Activated naive CD8-positive, alpha-beta T cell treated with anti-CD3 and anti-CD28 coated beads, Interleukin-2, amount 50 U/mL, for 24 hours (primary cell): Measurements from ENCODE around the gene USP37.

Experiments used
- ATAC-seq: fragments of 150-1000 bp; cut with Tn5 transposase; one replicate; pipeline ENCODE4 v1.10.0; 2021
- DNase-seq: peaks from one replicate; pipeline ENCODE4 v3.0.0; 2021
- H3K27ac Mint-ChIP-seq: one replicate; pipeline ENCODE4 v1.8.0; 2021; ENCODE audit warnings: mild to moderate bottlenecking, mixed read lengths
- H3K27me3 Mint-ChIP-seq: one replicate; pipeline ENCODE4 v1.8.0; 2021; ENCODE audit warnings: mixed read lengths
- H3K36me3 Mint-ChIP-seq: one replicate; pipeline ENCODE4 v1.8.0; 2021; ENCODE audit warnings: low read depth, mixed read lengths
- H3K4me1 Mint-ChIP-seq: one replicate; pipeline ENCODE4 v1.8.0; 2021; ENCODE audit warnings: mixed read lengths
- H3K4me3 Mint-ChIP-seq: one replicate; pipeline ENCODE4 v1.8.0; 2021; ENCODE audit warnings: mild to moderate bottlenecking, moderate library complexity, mixed read lengths
- H3K9me3 Mint-ChIP-seq: one replicate; pipeline ENCODE4 v1.8.0; 2021; ENCODE audit warnings: mixed read lengths

Gene USP37

DNA sequence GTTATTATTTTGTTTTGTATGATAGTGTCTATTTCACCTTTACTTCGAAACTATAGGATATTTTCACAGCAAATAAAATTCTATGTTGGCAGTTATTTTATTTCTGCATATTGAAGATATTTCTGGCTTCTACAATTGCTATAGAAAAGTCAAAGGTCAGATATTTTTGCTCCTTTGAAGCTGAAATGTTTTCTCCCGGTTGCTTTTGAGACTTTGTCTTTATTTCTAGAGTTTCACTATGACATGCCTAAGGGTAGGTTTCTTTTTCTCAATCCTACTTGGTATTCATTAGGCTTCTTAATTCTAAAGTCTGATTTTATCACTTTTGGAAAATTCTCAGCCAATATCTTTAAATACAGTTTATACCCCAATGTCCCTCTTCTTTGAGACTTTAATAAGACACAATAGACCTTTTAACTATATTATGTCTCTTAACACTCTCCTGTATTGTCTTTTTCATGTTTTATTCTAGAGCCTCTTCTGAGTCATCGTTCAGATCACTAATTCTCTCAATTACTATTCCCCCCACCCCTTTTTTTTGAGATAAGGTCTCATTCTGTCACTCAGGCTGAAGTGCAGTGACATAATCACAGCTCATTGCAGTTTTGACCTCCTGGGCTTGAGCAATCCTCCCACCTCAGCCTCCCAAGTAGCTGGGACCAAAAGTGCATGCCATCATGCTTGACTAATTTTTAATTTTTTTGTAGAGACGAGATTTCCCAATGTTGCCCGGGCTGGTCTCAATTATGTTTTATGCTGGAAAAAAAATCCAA is 50.5 kb downstream of the USP37 start:
- no peak for ATAC-seq
- H3K27ac Mint-ChIP-seq, result peak overlapping the region; percentile 11
- H3K27me3 Mint-ChIP-seq, result no peaks in the 10 kb centered on the region

DNA sequence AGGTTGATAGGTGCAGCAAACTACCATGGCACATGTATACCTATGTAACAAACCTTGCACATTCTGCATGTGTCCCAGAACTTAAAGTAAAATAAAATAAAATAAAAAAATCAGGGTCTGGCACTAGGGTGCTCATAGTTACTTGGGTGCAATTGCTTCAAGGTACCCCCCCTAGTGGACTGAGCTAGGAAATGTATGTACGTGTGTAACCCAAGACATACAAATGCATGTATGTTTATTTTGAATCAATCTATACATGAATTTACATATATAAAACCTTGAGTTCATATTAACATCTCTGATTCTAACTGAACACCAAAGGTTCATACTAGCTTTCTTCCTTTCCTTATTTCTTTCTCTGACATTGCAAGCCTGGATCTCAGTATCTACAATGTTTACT is 51.5 kb downstream of the USP37 start:
- peaks cover 16% of the 10 kb centered on the region for H3K4me1 Mint-ChIP-seq
- DNase-seq, result no peak
- H3K4me3 Mint-ChIP-seq, result no peak overlapping the region
- H3K9me3 Mint-ChIP-seq, result no peaks in the 10 kb centered on the region
- H3K27me3 Mint-ChIP-seq, result no peaks in the 10 kb centered on the region
- H3K36me3 Mint-ChIP-seq, result peaks cover 38% of the 10 kb centered on the region
- H3K27ac Mint-ChIP-seq, result no peak overlapping the region
- peak; percentile 61 for ATAC-seq

More for the DNA sequence above, 50.5 kb downstream of the USP37 start:
- peaks cover 39% of the 10 kb centered on the region for H3K36me3 Mint-ChIP-seq
- no peaks in the 10 kb centered on the region for H3K9me3 Mint-ChIP-seq
- peaks cover 16% of the 10 kb centered on the region for H3K4me1 Mint-ChIP-seq
- no peak for DNase-seq
- H3K4me3 Mint-ChIP-seq, result no peak overlapping the region

DNA sequence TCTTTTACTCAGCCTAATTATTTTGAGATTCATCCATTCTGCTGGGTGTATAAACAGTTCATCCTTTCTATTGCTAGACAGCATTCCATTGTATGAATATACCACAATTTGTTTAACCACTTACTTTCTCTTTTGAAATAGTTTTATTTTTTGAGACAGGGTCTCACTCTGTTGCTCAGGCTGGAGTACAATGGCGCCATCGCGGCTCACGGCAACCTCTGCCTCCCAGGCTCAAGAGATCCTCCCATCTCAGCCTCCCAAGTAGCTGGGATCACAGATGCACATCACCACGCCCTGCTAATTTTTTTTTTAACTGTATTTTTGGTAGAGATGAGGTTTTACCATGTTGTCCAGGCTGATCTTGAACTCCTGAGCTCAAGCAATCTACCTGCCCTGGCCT is 54.5 kb downstream of the USP37 start:
- H3K27me3 Mint-ChIP-seq, result no peaks in the 10 kb centered on the region
- no peak for ATAC-seq
- H3K4me1 Mint-ChIP-seq, result peaks cover 14% of the 10 kb centered on the region
- H3K27ac Mint-ChIP-seq, result no peak overlapping the region
- peaks cover 32% of the 10 kb centered on the region for H3K36me3 Mint-ChIP-seq
- H3K4me3 Mint-ChIP-seq, result no peak overlapping the region
- no peaks in the 10 kb centered on the region for H3K9me3 Mint-ChIP-seq
- DNase-seq, result no peak

- ATAC-seq, result no peak
- Mint-ChIP-seq H3K27ac (no peak overlapping the region), H3K4me3 (no peak overlapping the region)
Measured at GRCh38 chr2:218508299-218508698, 59.9 kb downstream of the USP37 start.

GRCh38 chr2:218505754-218506371 is 62.3 kb downstream of the USP37 start:
- H3K9me3 Mint-ChIP-seq, result no peaks in the 10 kb centered on the region
- DNase-seq, result no peak
- H3K4me3 Mint-ChIP-seq, result no peak overlapping the region
- no peak overlapping the region for H3K27ac Mint-ChIP-seq
- no peaks in the 10 kb centered on the region for H3K4me1 Mint-ChIP-seq
- H3K36me3 Mint-ChIP-seq, result peaks cover 41% of the 10 kb centered on the region
- H3K27me3 Mint-ChIP-seq, result no peaks in the 10 kb centered on the region
- no peak for ATAC-seq

More at GRCh38 chr2:218508299-218508698, 59.9 kb downstream of the USP37 start:
- no peaks in the 10 kb centered on the region for H3K4me1 Mint-ChIP-seq
- H3K27me3 Mint-ChIP-seq, result no peaks in the 10 kb centered on the region
- DNase-seq, result no peak
- H3K9me3 Mint-ChIP-seq, result no peaks in the 10 kb centered on the region
- peaks cover 36% of the 10 kb centered on the region for H3K36me3 Mint-ChIP-seq

- no peak for ATAC-seq
- no peak for DNase-seq
- Mint-ChIP-seq H3K27me3 (no peaks in the 10 kb centered on the region), H3K4me1 (no peaks in the 10 kb centered on the region), H3K4me3 (no peak overlapping the region), H3K9me3 (no peaks in the 10 kb centered on the region), H3K27ac (no peak overlapping the region), H3K36me3 (peaks cover 32% of the 10 kb centered on the region)
Measured at GRCh38 chr2:218501665-218502064, 66.5 kb downstream of the USP37 start.

DNA sequence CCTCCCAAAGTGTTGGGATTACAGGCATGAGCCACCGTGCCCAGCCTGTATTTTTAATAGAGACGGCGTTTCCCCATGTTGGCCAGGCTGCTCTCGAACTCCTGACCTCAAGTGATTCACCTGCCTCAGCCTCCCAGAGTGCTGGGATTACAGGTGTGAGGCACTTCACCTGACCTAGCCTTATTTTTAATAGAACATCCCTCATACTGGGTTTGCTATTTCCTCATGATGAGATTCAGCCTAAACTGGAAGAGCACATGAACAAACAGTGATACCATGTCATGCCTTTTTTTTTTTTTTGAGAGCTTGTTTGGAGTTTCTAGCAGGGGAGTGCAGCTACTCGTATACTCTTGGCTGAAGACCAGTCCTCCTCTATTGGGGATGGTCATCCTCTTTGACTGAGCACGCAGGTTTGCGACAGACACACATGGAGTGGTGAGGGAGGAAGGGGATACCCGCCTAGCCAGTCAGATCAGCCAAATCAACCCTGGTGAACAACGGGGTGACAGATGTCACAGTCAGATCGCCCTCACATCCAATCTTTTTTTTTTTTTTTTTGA is 67.6 kb downstream of the USP37 start:
- no peak for DNase-seq
- Mint-ChIP-seq H3K27ac (no peak overlapping the region), H3K36me3 (peaks cover 28% of the 10 kb centered on the region), H3K9me3 (no peaks in the 10 kb centered on the region), H3K4me1 (no peaks in the 10 kb centered on the region), H3K4me3 (no peak overlapping the region), H3K27me3 (no peaks in the 10 kb centered on the region)
- no peak for ATAC-seq

GRCh38 chr2:218485986-218486667 is 82.0 kb downstream of the USP37 start:
- Mint-ChIP-seq H3K4me3 (no peak overlapping the region), H3K27ac (no peak overlapping the region), H3K27me3 (no peaks in the 10 kb centered on the region), H3K36me3 (peaks cover 52% of the 10 kb centered on the region), H3K9me3 (no peaks in the 10 kb centered on the region), H3K4me1 (peaks cover 14% of the 10 kb centered on the region)
- ATAC-seq (no peak), DNase-seq (no peak)

DNA sequence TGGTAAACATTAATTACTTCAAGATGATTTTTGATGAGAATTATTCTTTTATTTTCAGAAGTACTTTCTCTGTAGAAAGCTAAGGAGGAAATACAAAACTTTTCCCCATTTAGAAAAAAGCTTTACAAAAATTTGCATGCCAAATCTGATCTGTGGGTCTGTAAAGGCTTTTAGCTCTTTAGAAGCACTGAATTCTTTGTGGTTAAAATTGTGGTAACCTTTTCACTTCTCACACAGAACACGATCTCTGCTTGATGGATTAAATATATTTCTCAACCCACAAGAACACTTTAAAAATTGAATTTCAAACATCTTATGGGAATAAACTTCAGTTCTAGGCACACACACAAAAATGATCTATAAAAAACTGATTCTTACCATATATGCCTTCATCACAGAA is 85.5 kb downstream of the USP37 start:
- Mint-ChIP-seq H3K27me3 (no peaks in the 10 kb centered on the region), H3K9me3 (no peaks in the 10 kb centered on the region), H3K4me3 (no peak overlapping the region), H3K4me1 (peaks cover 14% of the 10 kb centered on the region), H3K27ac (peak overlapping the region; percentile 16), H3K36me3 (peaks cover 52% of the 10 kb centered on the region)
- ATAC-seq (no peak), DNase-seq (no peak)

- no peak overlapping the region for H3K27ac Mint-ChIP-seq
- H3K9me3 Mint-ChIP-seq, result no peaks in the 10 kb centered on the region
- peaks cover 43% of the 10 kb centered on the region for H3K36me3 Mint-ChIP-seq
- ATAC-seq, result no peak
- H3K4me3 Mint-ChIP-seq, result no peak overlapping the region
- H3K27me3 Mint-ChIP-seq, result no peaks in the 10 kb centered on the region
- DNase-seq, result no peak
- peaks cover 14% of the 10 kb centered on the region for H3K4me1 Mint-ChIP-seq
Measured at GRCh38 chr2:218479595-218479994, 88.6 kb downstream of the USP37 start.

GRCh38 chr2:218478544-218478943 is 89.6 kb downstream of the USP37 start:
- ATAC-seq (no peak), DNase-seq (no peak)
- no peak overlapping the region for H3K27ac Mint-ChIP-seq
- H3K9me3 Mint-ChIP-seq, result no peaks in the 10 kb centered on the region
- peaks cover 10% of the 10 kb centered on the region for H3K4me1 Mint-ChIP-seq
- peaks cover 47% of the 10 kb centered on the region for H3K36me3 Mint-ChIP-seq
- H3K4me3 Mint-ChIP-seq, result no peak overlapping the region
- no peaks in the 10 kb centered on the region for H3K27me3 Mint-ChIP-seq

DNA sequence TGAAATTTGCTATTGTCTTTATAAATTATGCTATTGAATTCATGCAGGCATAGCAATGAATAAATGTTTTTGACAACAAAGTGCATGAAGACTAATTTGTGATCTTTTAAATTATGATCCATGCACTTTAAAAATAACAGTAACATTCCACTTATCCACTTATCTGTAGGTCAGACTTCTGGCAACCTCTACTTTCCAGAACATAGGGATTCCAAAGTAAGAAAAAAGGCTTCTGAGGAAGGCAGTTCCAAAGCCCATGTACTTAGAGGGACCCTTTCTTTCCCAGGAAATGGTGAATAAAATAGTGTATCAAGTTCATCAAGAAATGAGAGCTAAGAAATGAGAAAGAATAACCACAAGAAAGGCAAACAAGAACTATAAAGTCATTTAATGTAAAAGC is 90.9 kb downstream of the USP37 start:
- Mint-ChIP-seq H3K27ac (no peak overlapping the region), H3K36me3 (peaks cover 47% of the 10 kb centered on the region), H3K4me3 (no peak overlapping the region), H3K9me3 (no peaks in the 10 kb centered on the region), H3K4me1 (no peaks in the 10 kb centered on the region), H3K27me3 (no peaks in the 10 kb centered on the region)
- ATAC-seq, result no peak
- no peak for DNase-seq

DNA sequence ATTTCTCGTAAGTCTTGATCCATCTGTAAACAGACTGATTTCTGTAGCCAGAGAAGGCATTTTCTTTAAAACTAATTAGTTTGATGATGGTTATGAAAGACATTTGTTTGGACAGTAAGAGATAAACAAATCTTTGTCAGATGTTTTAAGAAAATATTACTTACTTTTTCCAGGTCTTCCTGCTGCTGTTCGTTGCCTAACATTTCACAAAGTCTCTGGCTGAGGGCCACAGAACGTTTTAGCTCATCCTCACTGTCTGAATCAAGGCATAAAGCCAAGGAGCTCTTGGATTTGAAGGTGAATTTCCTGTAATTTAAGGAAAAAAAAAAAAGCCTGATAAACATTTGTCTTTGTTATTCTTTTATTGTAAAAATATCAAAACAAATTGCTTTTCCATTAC is 91.5 kb downstream of the USP37 start:
- DNase-seq (no peak), ATAC-seq (no peak)
- Mint-ChIP-seq H3K4me1 (peaks cover 3% of the 10 kb centered on the region), H3K9me3 (no peaks in the 10 kb centered on the region), H3K27me3 (no peaks in the 10 kb centered on the region), H3K4me3 (no peak overlapping the region), H3K27ac (no peak overlapping the region), H3K36me3 (peaks cover 45% of the 10 kb centered on the region)

GRCh38 chr2:218474527-218474926 is 93.6 kb downstream of the USP37 start:
- DNase-seq (no peak), ATAC-seq (no peak)
- Mint-ChIP-seq H3K27me3 (no peaks in the 10 kb centered on the region), H3K4me3 (no peak overlapping the region), H3K4me1 (peaks cover 15% of the 10 kb centered on the region), H3K9me3 (no peaks in the 10 kb centered on the region), H3K27ac (no peak overlapping the region), H3K36me3 (peaks cover 39% of the 10 kb centered on the region)

DNA sequence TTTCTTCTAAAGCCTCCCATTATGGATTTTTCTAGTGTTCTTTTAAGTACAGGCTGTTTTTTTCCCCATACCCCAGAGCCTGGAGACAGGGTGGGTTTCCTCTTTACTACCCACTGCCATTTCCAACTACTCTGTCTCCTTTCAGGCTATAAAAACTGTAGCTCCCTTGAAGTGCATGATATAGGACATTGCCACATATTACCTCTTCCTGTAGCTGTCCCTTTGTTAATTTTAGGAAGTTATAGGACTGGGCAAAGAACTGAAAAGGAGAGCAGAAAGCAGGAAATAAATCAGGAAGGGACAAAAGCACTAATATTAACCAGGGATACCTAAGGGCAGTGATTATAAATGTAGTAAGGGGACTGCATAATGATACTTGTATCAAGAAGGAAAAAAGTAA is 95.2 kb downstream of the USP37 start:
- Mint-ChIP-seq H3K4me1 (peaks cover 15% of the 10 kb centered on the region), H3K36me3 (peaks cover 34% of the 10 kb centered on the region), H3K27ac (no peak overlapping the region), H3K4me3 (no peak overlapping the region), H3K27me3 (no peaks in the 10 kb centered on the region), H3K9me3 (no peaks in the 10 kb centered on the region)
- no peak for DNase-seq
- no peak for ATAC-seq
